HG02571 (cell line): ENCODE results near the gene CREB3L1.

Experiments used
- ATAC-seq: cut with Tn5 transposase; IDR thresholded peaks from one replicate; pipeline ENCODE4 v1.9.1; 2021; ENCODE audit warnings: mild to moderate bottlenecking, moderate library complexity; ENCODE audit not compliant: unreplicated experiment

CREB3L1 gene

GRCh38 chr11:46321757-46322156 lies 44.3 kb downstream of the CREB3L1 start:
- ATAC-seq, result no peak

GRCh38 chr11:46322759-46323158 lies 45.3 kb downstream of the CREB3L1 start:
- ATAC-seq, result no peak

GRCh38 chr11:46326813-46327416 lies 49.5 kb downstream of the CREB3L1 start:
- no peak for ATAC-seq

GRCh38 chr11:46327829-46328228 lies 50.4 kb downstream of the CREB3L1 start:
- no peak for ATAC-seq

- no peak for ATAC-seq
Measured at GRCh38 chr11:46330154-46330553, 52.7 kb downstream of the CREB3L1 start.

- ATAC-seq, result no peak
Measured at GRCh38 chr11:46330563-46331281, 53.3 kb downstream of the CREB3L1 start.

- no peak for ATAC-seq
Measured at GRCh38 chr11:46331282-46331984, 54.0 kb downstream of the CREB3L1 start.

- no peak for ATAC-seq
Measured at GRCh38 chr11:46332093-46332567, 54.7 kb downstream of the CREB3L1 start.

GRCh38 chr11:46332568-46333393 lies 55.3 kb downstream of the CREB3L1 start:
- ATAC-seq, result no peak

- ATAC-seq, result no peak
Measured at GRCh38 chr11:46333394-46333947, 56.0 kb downstream of the CREB3L1 start.

- ATAC-seq, result no peak
Measured at GRCh38 chr11:46334211-46334610, 56.7 kb downstream of the CREB3L1 start.

GRCh38 chr11:46335271-46335670 lies 57.8 kb downstream of the CREB3L1 start:
- ATAC-seq, result no peak

GRCh38 chr11:46335890-46336562 lies 58.6 kb downstream of the CREB3L1 start:
- ATAC-seq, result no peak

- no peak for ATAC-seq
Measured at GRCh38 chr11:46336563-46337180, 59.2 kb downstream of the CREB3L1 start.

- no peak for ATAC-seq
Measured at GRCh38 chr11:46337626-46338345, 60.3 kb downstream of the CREB3L1 start.

GRCh38 chr11:46338636-46338987 lies 61.1 kb downstream of the CREB3L1 start:
- no peak for ATAC-seq

- no peak for ATAC-seq
Measured at GRCh38 chr11:46338988-46339666, 61.7 kb downstream of the CREB3L1 start.

GRCh38 chr11:46339816-46340215 lies 62.4 kb downstream of the CREB3L1 start:
- ATAC-seq, result no peak

- ATAC-seq, result no peak
Measured at GRCh38 chr11:46341454-46341853, 64.0 kb downstream of the CREB3L1 start.
